ENCODE measurements around the gene FBXL3.

DNA sequence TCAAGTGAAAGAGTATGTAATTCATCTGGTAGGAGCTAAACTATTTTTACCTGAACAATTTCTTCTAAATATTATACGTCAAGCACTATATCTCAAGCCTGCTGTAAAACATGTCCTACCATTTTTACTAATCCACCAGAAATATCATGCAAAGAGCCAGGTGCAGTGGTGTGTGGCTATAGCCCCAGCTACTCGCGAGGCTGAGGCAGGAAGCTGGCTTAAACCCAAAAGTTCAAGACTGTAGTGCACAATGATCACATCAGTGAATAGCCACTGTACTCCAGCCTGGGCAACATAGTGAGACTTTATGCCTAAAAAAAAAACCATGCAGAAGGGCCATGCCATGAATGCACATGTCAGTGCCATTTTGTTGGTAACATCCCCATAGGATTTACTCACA, 55.7 kb downstream of the FBXL3 start:
- TF ChIP-seq, protein P1, sequence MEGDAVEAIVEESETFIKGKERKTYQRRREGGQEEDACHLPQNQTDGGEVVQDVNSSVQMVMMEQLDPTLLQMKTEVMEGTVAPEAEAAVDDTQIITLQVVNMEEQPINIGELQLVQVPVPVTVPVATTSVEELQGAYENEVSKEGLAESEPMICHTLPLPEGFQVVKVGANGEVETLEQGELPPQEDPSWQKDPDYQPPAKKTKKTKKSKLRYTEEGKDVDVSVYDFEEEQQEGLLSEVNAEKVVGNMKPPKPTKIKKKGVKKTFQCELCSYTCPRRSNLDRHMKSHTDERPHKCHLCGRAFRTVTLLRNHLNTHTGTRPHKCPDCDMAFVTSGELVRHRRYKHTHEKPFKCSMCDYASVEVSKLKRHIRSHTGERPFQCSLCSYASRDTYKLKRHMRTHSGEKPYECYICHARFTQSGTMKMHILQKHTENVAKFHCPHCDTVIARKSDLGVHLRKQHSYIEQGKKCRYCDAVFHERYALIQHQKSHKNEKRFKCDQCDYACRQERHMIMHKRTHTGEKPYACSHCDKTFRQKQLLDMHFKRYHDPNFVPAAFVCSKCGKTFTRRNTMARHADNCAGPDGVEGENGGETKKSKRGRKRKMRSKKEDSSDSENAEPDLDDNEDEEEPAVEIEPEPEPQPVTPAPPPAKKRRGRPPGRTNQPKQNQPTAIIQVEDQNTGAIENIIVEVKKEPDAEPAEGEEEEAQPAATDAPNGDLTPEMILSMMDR (IDR thresholded peaks at IDR 0.05): no peak
- TF ChIP-seq EZH2 (IDR thresholded peaks at IDR 0.05) (no peak), EZH2phosphoT487 (IDR thresholded peaks at IDR 0.05) (no peak)

Data from neural progenitor cell (in vitro differentiated cells).